Measurements from ENCODE around the gene EXOC3.

Gene EXOC3

DNA sequence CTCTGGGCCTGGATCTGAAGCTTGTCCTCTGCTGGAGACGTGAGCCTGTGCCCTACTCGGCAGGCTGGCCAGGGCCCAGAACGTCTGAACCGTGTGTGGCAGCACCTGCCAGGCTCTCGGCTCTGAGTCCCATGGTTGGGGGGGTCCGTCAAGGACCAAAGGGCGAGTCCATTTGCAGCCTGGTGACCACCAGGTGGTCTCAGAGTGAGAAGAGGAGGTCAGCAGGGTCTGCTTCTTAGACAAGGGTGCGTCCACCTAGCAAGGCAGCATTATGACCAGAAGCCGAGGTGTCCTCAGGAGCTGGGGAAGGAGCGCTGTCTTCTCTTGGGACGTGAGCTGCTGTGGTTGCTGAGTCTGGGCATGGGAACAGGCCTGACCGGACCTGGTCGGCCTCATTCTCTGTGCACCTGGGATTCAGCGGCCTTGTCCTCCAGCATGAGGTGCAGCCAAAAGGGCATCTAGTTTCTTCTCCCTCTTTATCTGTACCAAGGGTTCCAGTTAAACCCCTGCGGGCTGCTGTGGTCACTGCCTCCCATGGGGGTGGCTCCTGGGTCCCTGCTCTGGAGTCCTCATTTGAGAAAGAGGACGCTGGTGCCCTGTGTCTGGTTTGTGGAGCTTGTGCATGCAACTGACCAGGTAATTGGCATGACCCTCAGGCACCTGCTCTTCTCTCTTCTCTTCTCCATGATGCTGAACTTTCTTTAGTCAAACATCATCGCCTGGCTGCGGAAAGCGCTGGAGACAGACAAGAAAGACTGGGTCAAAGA is 14.4 kb downstream of the EXOC3 start:
- DNase-seq (ENCODE audit: low read depth), result no peak

DNA sequence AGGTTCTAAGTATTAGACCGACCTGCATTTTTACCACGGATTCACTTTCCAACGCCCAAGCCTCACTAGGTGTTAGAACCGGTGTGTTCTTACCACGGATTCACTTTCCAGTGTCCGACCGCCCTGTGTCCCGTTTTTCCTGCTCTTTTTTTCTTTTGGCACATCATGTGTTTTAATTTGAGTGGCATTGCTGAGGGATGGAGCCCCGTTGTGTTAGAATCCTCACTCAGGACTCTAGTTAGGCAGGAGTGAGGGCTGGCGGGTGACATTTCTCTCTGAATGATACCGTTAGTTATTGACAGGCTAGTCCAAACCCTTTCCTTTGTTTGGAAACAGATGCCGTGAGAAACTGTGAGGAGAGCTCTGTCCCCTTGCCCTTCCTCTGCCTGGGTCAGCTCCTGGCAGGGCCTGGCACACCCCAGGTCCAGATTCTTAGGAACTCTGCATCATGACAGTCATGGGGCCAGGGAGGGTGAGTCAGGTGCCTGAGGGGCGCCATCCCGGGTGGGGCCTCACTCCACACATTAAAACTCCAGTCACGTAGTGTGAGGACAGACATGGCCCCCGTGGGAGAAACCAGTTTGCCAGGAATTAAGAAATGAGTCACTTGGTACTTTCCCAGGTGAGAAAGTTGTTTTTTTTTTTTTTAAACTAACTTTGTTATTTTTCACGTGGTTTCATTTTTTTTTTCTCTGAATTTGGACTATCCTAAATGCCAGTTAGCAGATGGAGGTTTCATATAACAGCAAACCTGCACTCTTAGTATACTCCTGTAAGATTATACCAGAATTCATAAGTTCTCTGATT is 15.8 kb downstream of the EXOC3 start:
- DNase-seq (ENCODE audit: low read depth), result no peak

DNA sequence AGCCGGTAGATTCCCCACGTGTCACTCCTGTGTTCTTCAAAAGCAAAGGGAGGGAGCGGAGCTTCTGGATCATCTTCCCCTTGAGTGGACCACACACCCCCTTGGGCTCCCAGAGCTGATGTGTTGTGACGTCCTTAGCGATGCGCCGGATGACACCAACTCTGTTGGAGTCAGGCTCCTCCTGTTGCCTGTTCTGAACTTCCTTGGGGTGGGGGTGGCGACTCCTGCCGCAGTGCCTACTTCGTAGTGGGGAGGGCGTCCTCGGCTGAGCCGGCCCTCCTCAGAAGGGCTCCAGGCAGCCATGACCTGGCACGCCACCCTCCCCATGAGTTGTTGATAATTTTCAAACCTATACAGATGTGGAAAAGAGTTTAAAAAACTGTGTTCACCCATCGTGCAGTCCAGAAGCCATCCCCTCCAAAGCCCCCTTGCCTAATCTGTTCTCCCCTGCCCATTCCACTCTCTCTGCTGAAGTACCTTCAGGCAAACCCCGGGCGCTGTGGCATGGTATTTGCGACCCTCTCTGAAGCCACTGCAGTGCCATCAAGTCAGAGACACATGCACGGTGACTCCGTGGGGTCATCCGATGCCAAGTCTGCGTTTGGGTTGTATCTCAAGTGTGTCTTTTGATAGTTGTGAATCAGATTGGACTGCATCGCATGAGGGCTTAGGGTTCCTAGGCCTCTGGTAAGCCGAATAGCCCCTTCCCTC is 16.7 kb downstream of the EXOC3 start:
- DNase-seq (ENCODE audit: low read depth), result no peak

DNA sequence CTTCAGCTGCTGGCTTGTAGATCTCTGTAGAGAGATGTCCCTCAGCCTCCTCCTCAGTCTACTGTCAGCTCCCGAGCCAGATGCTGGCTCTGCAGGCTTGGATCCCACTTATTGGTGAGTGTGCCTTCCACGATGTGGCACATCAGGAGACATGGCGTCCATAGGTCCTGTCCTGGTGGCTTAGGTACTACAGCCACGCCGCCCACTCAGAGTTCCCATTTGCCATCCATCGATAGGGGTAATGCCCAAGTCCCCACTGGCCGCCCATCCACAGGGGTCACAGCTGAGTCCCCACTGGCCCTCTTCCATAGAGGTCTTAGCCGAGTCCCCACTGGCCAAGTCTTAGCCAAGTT is 17.3 kb downstream of the EXOC3 start:
- DNase-seq (ENCODE audit: low read depth), result no peak

DNA sequence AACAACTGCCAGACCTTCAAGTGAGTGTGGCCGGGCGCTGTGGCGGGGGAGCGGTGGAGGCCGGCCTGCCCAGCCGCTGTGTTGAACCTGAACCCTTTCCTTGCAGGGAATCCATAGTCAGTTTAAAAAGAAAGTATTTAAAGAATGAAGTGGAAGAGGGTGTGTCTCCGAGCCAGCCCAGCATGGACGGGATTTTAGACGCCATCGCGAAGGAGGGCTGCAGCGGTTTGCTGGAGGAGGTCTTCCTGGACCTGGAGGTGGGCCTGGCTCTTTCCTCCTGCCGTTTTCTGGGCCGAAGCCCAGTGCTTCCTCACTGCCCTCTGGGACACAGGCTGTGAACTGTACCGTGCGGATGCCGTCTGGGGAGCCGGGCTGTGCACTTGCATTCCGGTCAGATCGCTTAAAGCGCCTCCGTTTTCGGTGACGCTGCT is 19.1 kb downstream of the EXOC3 start:
- no peak for DNase-seq (ENCODE audit: low read depth)

DNA sequence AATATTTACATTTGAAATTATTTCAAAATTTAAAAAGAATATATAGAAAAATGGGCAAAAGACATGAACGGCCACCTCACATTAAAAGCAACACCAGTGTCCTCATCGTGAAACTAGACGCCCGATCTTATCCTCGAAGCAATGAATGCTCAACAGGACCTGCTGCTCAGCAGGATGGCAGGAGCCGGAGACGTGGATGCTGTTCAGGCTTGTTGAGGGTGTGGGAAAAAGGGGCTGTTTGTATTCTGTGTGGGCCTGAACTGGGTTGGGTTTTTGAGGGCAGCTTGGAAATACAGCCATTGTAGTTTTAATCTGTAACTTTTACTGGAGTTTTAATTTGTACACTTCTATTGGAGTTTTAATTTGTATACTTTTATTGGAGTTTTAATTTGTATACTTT is 20.3 kb downstream of the EXOC3 start:
- no peak for DNase-seq (ENCODE audit: low read depth)

DNA sequence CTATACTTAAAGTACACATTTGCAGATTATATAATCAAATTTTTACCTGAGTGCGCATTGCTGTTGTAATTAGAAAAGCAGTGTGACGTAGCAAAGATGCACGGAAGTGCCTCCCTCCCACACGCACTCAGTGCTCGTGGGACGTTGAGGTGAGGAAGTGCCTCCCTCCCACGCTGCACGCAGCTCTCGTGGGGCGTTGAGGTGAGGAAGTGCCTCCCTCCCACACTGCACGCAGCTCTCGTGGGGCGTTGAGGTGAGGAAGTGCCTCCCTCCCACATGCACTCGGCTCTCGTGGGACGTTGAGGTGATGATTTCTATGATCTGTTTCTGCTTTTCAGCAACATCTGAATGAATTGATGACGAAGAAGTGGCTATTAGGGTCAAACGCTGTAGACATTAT is 21.0 kb downstream of the EXOC3 start:
- peak; percentile 45 for DNase-seq (ENCODE audit: low read depth)

DNA sequence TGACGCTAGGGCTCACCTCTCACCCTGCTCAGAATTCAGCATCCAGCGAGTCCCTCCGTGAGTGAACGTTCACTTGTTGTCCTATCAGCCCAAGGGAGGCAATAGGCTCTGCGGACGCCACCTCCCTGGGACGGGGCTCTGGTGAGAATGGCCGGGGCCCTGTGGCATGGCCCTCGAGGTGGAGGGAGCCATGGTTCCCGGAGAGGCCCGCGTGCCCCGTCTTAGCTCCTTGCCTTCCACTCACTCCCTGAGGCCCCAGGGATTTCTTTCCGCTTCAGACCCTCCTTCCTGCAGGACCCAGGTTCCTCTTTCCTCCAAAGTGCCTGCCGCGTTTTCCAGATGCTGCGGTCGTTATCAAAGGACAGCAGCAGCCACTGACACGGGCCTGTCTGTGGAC is 21.5 kb downstream of the EXOC3 start:
- DNase-seq (ENCODE audit: low read depth), result no peak

DNA sequence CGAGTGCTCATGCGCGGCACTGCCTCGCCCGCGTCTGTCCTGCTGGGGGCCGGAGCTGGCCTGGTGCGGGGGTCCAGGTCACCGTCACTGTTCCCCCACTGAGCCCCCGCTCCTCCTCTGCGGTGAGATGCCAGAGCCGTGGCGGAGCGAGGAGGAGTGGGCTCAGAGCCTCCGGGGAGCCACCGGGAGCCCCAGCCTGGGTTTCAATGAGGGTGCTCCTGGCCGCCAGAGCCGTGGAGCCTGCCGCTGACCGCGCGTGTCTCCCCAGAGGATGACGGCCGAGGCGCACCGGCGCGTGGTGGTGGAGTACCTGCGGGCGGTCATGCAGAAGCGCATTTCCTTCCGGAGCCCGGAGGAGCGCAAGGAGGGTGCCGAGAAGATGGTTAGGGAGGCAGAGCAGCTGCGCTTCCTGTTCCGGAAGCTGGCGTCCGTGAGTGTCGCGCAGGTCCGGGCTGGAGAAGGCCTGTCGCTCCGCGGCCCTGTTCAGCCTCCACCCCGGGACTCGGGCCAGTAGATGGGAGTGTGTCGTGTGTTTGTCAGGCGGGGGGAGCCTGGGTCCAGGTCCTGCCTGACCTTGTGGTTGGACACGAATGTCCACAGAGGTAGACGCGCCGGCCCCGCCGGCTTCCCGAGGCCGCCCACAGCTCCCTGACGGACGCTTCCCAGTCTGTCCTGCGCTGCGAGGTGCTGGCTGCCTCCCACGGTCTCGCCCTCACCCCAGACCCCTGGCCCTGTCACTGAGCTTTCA is 22.0 kb downstream of the EXOC3 start:
- DNase-seq (ENCODE audit: low read depth), result no peak

DNA sequence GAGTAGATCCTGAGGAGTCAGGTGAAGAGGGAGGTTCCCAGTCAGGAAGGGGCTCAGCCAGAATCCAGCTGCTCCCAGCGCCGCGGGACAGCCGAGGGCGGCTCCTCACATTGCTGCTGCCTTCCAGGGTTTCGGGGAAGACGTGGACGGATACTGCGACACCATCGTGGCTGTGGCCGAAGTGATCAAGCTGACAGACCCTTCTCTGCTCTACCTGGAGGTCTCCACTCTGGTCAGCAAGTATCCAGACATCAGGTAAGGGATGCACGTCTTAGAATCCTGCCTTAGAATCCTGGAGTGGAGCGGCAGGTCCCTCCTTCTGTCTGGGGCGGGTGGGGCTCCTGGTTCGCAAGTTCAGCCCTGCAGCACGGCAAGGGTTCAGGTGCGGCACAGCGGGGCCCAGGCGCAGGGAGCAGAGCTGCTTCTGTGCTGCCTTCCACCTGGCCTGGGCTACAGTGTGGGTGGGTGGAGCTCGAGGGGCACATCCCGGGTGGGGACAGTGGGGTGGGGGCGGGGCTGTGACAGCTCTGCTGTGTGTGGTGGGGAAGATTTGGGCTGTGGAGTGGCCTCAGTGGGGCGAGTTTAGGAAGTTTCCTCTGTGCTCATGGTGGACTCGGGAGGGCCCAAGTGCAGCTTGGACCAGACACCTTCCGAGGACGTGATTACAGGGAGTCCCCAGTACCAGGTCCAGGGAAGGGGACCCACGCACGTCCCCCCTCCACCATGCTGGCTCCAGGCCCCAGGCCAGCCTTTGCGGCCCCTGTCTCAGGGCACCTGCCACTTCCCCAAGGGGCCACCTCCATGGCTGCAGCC is 22.8 kb downstream of the EXOC3 start:
- no peak for DNase-seq (ENCODE audit: low read depth)

DNA sequence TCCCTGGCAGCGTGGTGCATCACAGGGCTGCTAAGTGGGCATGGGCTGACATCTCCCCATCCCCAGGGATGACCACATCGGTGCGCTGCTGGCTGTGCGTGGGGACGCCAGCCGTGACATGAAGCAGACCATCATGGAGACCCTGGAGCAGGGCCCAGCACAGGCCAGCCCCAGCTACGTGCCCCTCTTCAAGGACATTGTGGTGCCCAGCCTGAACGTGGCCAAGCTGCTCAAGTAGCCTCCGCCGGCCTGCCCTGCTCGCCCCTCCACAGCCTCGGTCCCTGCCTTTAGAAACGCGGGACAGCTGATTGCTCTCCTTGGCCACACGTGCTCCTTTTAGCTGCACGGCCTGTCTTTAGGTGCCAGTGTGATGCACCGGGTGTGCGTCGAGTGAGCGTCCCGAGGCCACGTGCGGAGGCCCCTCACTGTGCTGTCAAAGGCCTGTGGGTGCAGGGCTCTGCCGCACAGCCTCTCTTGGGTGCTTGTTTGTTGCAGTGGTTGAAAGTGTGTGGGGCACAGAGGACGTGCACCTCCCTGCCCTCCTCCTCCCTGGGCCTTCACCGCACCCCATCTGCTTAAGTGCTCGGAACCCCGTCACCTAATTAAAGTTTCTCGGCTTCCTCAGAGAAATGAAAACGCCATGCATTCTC is 23.8 kb downstream of the EXOC3 start:
- no peak for DNase-seq (ENCODE audit: low read depth)

DNA sequence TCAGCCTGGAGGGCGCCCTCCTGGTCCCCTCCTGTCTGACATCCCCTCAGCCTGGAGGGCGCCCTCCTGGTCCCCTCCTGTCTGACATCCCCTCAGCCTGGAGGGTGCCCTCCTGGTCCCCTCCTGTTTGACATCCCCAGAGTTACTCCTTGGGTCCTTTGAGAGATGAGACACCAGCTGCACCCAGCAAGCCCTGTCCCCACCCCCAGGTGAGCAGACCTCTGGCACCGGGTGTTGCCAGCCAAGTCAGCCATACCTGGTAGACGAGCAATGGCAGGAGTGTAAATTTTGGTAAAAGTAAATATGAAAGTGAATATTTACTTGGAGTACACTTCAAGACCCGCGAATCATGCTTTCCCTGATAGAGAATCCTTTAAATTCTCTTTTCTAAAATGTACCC is 25.4 kb downstream of the EXOC3 start:
- no peak for DNase-seq (ENCODE audit: low read depth)

DNA sequence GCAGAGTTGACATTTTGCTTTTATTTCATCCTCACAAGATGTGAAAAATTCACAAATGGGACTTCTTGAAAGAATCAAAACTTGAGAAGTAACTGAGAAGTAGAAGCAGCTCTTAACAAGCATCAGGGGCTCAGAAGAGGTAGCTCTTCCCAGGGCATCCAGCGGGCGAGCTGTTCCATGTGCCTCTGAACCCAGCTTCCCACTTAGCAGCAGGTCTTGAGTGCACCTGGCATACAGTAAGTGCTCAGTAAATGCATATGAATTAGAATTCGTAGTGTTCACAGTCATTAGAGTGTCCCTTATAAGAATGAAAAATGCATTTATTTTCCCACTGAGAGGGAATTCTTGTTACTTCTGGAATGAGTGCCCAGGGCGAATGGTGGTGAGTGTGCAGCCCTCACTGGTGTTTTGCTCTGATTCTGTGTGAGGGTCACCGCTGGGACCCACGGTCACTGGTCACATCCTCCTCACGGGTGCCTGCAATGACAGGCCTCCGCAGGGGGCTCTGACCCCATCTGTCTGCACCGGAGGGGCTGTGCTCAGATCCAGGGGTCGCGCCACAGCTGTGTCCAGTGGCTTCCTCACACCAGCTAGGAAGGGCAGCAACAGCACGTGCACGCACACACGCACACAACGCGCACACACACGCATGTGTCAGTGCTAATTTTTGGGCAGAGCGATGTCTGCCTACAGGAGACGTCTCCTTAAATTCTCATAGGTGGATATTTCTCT is 26.9 kb downstream of the EXOC3 start:
- no peak for DNase-seq (ENCODE audit: low read depth)

DNA sequence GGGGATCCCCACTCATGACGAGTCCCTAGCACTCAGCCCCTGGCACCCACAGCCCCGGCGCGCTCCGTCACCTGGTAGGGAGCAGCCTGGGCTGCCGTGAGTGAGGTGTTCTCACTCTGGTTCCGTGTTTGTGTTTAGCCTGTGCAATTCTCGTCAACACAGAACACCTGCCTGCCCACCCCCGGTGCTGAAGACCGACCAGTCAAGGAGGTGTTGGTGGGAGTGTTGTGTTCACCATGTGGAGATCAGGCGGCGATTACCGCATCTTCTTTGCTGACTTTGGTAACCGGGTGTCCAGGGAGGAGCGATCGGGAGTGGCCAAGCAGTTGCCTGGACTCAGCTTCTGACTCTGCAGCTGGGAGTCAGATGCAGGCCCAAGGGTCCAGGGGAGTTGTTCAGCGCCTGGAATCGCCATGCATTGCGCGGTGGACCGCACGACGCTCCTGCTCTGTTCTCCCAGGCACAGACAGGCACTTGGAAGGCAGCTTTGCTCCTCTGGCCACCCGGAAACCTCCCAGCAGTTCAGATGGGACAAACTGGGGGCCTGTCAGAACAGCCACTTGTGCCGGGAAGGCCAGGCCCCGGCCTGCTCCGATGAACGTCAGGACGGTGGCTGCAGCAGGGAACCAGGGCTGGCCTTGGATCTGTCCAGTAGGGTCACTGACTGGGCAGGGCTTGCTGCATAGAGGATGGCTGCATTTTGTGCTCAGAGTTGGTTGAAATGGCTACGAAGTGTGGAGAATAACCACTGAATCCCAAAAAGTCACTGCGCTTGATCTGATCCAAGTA is 28.2 kb downstream of the EXOC3 start:
- DNase-seq (ENCODE audit: low read depth), result no peak

DNA sequence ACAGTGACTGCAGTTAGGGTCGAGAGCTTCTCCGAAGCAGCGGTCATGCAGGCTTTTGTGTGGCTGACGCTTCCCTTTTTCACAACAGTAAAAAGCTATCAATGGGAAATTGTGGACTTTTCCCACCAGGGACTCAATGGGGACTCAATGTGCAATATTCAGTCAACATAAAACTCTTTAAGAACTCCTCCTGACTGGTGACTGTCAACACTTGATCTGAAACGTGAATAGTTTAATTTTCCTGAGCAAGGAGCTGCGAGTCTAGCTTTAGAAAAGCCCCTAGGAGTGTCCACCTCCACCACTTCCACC is 28.7 kb downstream of the EXOC3 start:
- no peak for DNase-seq (ENCODE audit: low read depth)

DNA sequence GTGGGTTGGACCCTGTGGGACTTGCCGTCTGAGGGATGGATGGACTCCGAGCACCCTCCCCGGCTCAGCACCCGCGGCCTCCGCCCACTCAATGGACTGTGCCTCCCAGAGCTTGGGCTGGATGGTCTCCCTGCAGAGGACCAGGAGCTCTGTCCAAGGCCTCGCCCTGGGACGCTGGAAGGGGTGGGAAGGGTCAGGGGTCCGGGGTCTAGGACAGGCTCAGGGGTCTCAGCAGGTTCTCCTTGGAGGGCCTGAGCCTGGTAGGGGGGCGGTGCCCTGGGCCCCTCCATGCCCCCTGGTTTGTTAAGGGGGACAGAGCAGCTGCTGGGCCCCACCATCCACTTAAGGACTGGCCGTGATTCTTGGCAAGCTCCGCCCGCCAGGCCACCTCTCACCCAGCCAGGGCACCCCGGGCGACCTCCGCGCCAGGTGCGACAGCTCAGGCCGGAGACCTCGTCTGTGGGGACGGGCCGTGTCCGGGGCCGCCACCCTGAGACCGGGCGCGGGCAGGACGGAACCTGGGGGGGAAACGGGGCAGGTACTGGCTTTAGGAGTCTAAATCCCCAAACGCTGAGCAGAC is 29.2 kb downstream of the EXOC3 start:
- no peak for DNase-seq (ENCODE audit: low read depth)

DNA sequence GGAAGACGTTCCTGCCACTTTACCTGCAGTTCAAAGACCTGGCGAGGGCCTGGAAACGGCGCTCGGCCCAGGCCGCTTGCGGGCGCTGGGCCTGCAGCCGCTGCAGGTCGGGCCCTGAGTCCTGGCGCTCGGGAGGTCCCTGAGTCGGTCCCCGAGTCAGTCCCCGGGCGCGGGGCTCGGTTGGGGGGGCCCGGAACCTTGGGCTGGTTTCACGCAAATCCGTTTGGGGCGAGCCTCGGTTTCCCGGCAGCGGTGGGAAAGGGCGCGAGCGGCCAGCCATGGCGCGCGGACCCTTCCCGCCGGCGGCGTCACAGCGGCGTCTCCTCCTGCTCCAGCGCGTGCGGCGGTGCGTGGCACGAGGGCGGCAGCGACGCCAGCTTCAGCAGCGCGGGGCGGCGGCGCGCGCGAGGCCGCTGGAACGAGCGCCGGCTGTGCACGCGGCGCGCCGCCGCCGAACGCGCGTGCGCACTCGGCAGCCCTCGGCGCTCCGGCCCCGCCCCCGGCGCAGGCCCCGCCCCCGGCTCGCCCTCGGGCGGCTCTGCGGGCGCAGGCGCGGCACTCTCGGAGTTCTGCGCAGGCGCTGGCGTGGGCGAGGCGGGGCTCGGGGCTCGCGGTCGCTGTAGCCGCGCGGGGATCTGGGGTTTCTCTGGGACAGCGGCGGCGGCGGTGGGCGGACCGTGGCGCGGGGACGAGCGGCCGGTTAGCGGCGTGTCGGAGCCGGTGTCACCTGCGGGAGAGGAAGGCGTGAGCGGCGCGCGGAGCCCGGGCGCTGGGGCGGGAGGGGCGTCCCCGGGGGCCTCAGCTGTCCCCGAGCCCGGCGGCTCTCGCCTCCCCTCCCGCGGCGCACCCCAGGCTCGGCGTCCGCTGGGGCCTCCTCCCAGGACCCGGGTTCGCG is 29.9 kb downstream of the EXOC3 start:
- peak; percentile 83 for DNase-seq (ENCODE audit: low read depth)

DNA sequence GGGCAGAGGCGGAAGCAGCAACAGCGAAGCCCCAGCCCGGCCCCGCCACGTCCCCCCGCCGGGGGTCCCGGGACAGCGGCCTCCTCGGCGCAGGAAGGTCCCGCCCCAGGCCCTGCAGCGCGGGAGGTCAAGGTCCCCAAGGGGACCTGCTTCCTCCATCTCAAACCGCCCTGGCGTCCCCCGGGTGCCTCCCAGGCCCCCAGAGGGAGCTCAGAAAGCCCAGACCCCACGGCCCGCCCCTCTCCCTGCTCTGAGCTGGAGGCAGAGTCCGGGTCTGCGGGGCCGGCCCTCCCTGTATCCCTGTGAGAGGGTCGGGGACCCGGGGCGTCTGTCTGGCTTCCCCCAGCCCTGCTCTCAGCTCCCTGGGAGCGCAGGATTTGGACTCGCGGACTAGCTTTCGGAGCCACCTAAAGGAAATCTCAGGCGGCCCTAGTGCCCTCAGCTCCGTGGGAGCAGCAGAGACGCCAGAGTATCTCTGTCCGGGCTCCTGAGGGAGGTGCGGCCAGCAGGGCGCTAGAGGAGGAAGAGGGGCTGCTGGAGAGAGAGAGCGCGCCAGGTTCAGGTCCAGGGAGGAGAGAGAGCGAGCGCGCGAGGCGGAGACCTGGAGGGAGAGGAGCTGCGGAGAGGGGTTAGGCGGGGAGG is 30.7 kb downstream of the EXOC3 start:
- no peak for DNase-seq (ENCODE audit: low read depth)
